Activated CD4-positive, alpha-beta T cell treated with anti-CD3 and anti-CD28 coated beads, Interleukin-2, amount 50 U/mL, for 4 hours (primary cell): ENCODE measurements around the gene PDIA2.
A peak's percentile ranks its signal among the peaks of the same experiment; 100 is the strongest.
"Not testable (repeated sequence)": the region's sequence is repeated elsewhere in the genome, so short reads cannot be mapped to it uniquely, and the experiment has no call there.

Experiments
- DNase-seq, 2 experiments: peaks; one replicate each; pipeline ENCODE4 v3.0.0-alpha.2; 2020

The PDIA2 gene

DNA sequence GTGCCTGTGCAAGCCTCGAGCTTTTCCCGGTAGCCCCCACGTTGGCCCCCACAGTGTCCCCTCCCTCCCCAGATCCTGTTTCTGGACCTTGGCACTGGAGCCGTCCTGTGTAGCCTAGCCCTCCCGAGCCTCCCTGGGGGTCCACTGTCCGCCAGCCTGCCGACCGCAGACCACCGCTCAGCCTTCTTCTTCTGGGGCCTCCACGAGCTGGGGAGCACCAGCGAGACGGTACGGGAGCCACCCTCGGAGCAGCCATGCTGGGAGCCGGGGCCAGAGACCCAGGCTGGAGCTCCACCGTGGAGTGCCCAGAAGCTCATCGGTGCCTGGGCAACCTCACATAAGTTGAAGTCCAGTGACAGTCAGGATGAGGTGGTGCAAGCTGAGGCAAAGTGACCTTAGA lies 19.0 kb upstream of the PDIA2 start:
- no peak for DNase-seq

- DNase-seq, result no peak
These were observed 18.5 kb upstream of the PDIA2 start for GRCh38 chr16:264440-264951.

- no peak for DNase-seq
These were observed 17.9 kb upstream of the PDIA2 start for GRCh38 chr16:265002-265529.

DNA sequence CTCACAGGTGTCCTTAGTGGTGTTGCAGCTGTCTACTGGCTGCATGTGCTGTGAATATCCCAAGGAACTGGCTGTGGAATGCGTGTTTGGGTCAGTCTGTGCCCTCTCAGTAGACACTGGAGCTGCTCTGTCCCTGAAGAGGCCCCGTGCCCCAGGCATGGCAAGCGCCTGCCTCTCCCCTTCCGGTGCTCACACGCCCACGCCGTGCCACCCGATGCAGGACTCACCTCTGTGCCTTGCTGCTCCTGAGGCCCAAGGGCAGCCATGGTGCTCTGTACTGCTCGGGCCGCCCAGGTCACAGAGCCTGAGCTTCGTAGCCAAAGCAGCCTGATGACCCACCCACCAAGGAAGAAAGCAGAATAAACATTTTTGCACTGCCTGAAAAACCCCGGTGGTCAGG lies 17.3 kb upstream of the PDIA2 start:
- DNase-seq, result no peak

DNA sequence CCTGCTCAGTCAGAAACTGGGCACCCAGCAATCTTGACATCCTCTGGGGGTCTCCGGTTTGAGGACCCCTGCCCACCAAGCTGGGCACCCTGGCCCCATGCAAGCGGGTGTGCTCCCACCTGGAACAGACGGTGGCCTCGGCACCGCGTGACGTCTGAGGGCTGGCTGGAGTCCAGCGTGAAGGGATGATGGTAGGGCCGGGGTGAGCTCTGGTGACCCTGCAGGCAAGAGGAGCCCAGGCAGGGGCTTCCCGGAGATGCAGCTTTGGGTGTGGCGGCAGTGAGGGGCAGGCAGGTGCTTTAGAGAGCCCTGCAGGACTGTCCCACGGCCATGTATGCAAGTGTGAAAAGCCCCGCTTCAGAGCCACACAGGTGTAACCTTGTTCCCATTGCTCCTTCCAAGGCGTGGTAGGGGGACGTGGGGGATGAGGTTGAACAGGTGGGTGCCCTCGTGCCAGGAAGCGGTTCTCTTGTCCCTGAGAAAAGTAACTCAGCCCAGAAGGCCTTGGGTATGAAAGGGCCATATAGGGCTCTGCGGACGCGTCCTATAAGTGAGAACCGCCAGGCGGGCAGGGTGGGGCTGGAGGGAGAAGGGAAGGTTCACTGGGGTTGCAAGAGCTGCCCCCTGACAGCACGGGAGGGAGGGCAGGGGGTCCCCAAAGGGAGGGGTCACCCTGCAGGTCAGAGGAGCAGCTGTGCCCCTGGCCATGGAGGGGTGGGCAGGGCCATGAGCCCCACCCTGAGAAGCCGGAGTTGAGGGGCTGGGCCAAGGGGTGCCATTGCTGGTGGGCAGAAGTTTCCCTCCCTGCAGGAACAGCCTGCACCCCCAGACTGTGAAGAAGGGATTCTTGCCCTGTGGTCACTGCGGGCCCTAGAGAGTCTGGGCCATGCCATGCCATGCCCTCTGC lies 16.5 kb upstream of the PDIA2 start:
- DNase-seq, result no peak

- DNase-seq, result not testable (repeated sequence)
These were observed 15.4 kb upstream of the PDIA2 start for GRCh38 chr16:267562-267961.

DNA sequence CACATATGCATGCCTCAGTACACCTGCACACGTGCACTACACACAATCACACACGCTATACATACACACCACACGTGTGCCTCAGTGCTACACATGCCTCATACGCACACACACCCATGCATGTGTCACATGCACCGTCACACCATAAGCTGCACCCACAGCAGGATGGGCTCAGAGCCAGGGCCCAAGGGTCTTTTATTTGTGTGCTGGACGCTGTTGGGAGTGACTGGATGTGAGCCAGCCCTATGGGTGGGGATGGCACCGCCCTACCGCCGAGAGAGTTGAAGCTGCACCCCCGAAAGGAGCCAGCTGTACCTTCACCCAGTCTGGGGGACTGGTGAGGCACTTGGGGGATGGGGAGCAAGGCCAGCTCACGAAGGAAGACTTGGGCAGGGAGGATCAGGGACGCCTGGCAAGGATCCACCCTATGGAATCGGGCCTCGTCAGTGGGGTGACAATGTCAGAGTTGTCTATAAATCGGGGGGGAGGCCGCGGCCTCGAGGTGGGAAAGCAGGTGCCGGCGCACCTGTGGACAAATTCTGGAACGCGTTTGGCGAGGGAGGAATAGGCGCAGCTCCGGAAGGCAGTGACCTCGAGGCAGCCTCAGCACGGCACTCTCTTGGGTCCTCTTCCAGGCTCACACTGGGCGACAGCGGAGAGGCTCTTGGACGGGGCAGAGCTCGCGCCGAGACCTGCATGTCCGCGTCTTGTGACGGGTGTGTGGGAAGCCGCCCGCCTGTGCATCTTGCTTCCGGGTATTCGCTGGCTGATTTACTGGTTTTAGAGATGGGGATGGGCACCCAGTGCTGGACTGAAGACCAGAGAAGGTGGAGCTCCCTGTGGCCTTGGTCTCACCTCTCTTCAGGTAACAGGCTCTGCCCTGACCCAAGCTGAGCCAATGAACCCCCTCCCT lies 14.6 kb upstream of the PDIA2 start:
- DNase-seq, result no peak

GRCh38 chr16:269061-269796 lies 13.7 kb upstream of the PDIA2 start:
- no peak for DNase-seq

DNA sequence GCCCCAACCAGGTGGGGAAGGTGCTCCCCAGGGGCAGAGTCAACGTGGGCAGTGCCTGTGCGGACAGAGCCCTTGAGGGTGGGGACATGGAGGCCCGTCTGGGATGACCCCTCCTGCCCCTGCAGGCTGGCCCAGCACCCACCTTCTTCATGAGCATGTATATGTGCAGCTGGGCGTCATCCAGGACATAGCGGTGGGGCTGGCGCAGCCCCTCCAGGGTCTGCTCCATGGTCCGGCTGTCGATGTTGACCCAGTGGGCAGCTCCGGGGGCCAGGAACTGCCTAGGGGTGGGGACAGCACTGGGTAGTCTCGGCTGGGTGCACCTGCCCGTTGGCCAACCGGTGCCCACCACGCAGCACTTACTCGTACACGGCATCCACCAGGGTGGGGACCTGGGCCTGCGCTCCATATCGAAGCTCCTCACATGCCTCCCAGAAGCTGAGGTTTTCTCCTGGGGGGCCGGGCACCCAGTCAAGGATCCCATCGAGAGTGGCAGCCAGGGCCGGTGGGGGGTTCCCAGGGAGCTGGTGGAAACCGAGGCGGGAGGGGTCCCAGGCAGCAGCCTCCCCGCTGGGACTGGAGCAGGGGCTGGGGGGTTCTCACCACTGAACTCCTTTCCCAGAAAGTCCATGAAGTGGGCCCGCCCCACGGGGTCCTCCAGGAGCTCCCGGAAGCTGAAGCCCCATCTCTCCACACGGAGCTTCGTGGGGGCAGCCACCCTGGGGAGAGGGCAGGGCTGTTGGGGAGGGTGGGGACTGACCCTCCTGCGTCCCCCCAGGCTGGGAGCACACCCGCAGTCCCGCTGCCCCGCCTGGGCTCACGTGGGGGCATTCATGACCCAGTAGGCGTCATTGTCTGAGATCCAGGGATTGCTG lies 12.3 kb upstream of the PDIA2 start:
- no peak for DNase-seq

DNA sequence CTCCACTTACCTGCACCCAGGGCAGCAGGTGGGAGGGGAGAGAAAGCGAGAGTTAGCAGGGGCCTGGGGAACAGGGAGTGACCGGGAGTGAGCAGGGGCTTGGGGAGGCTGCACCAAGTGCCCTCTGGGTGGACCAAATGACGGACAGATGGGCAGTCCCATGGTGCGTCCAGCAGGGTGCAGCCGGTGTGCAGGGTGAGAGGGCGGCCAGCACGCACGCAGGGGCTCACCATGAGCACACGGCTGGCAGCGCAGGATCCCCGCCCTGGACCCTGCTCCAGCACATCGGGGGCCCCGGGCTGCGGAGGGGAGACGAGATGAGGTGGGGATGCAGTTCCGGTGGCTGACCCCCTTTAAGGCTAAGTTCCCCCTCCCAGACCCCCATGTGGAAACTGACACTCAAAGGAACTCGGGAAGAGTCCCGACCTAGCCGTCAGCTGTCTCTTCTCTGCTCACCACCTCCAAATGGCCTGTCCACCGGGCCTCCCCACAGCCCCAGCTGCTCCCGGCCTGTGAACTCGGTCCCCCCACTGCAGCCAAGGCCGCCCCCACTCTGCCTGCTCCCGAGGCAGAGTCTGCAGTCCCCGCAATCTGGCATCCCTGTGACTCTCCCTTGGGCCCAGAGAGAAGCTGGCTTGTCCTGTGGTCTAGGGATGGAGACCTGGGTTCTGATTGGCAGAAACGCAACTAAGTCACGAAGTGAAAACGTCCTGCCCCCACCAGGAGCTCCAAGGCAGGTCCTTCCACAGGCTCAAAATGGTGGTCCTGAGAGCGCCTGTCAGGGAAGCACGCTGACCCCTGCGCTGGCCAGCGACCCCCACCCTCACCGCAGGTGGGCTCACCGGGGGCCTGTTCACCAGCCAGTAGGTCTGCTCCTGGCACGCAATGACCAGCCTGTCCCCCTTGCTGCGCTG lies 10.1 kb upstream of the PDIA2 start:
- no peak for DNase-seq

GRCh38 chr16:273547-274421 lies 9.2 kb upstream of the PDIA2 start:
- DNase-seq, result no peak

DNA sequence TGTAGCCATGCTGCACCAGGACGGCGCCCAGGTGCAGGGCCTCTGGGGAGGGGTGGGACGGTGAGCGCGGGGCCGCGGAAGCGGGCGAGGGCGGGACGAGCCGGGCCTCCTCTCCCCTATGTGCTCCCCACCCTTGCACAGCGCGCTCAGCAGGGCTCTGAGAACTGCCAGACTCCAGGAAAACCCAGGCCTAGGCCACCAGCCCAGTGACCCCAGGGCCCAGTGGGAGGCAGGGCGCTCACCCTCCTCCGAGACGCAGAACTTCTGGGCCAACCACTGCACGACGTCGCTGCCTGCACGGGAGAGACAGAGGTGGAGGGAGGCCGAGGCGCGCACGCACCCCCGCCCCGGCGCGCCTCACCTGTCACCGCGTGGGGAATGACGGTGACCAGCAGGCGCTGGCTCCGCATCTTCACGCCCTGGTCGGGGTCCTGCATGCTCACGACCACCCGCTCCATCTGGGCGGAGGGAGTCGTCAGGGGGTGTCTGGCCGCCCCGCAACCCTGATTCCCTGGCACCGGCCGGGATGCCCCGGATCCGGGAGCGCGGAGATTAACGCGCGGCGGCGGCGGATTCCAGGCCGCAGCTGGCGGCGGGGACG lies 7.8 kb upstream of the PDIA2 start:
- DNase-seq, result peak in 1 of 2 experiments; percentile 7

GRCh38 chr16:275786-276232 lies 7.2 kb upstream of the PDIA2 start, which contains the start of gene RGS11:
RGS11 (minus strand) TSS chr16:275944; CDS start chr16:275911, 33 bp downstream.
- DNase-seq, result no peak

DNA sequence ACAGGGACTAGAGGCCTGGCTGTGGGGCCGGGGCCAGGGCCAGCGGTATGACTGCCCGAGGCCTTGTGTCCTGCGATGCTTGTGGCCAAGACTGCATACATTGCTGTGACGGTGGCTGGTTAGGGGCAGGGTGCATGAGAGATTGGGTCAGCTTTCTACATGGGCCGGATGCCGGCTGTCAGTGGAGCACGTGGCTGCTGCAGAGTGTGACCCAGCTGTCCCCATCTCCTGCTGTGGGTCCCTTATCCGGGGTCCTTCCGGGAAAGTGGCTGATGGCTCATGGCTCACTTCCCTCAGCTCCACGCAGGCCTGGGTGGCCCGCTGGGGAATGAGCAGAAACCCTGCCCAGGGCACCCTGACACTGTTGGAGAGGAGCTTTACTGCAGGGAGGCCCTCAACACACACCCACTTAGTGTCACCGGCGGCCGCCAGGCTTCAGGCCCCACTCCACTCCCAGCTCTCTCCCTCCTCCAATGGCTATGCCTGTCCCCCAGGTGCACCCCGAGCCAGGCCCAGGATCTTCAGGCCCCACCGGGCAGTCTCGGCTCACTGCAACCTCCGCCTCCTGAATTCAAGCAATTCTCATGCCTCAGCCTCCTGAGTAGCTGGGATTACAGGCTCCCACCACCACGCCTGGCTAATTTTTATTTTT lies 6.4 kb upstream of the PDIA2 start:
- no peak for DNase-seq

- DNase-seq, result no peak
These were observed 4.0 kb upstream of the PDIA2 start for GRCh38 chr16:278863-279366.

GRCh38 chr16:279531-279930 lies 3.4 kb upstream of the PDIA2 start:
- DNase-seq, result no peak

- no peak for DNase-seq
These were observed 2.9 kb upstream of the PDIA2 start for GRCh38 chr16:280005-280460.

- no peak for DNase-seq
These were observed 2.4 kb upstream of the PDIA2 start, which contains the start of gene ARHGDIG for GRCh38 chr16:280552-280951. ARHGDIG (plus strand) TSS chr16:280591; CDS start chr16:280681, 90 bp downstream.
